A549 (cell line): Measurements from ENCODE around the gene PEF1.

Experiments
- CEBPB ChIP-seq, 2 experiments: fragments of >200 bp in 1 of 2; sonication (Bioruptor Twin) in 1 of 2; formaldehyde crosslinking in 1 of 2; IDR thresholded peaks; 2 replicates each; pipeline ENCODE4 v1.6.1; 2012 to 2016
- CHD4 ChIP-seq: fragments of 200-600 bp; sonication (generic); IDR thresholded peaks from 2 replicates; pipeline ENCODE4 v1.6.1; 2016; ENCODE audit warnings: antibody characterized with exemption, mild to moderate bottlenecking, borderline replicate concordance
- EP300 ChIP-seq, 2 experiments: fragments of >200 bp; sonication (Bioruptor Twin); formaldehyde crosslinking; IDR thresholded peaks; 2 replicates in 1 of 2; 3 replicates in 1 of 2; pipeline ENCODE4 v1.6.1; 2016 to 2017
- FOSL2 ChIP-seq, 2 experiments: fragments of 450-650 bp in 1 of 2; fragments of >200 bp in 1 of 2; sonication (Bioruptor Twin) in 1 of 2; formaldehyde crosslinking; IDR thresholded peaks; 2 replicates each; pipeline versions ENCODE4 v1.5.0 to v1.6.1; 2016 to 2020; ENCODE audit warnings: mild to moderate bottlenecking in 1 of 2, moderate library complexity in 1 of 2
- JUN ChIP-seq, 2 experiments: fragments of >200 bp; sonication (Bioruptor Twin); formaldehyde crosslinking; IDR thresholded peaks; 2 replicates in 1 of 2; 3 replicates in 1 of 2; pipeline ENCODE4 v1.6.1; 2016 to 2017
- MYC ChIP-seq: IDR thresholded peaks from 2 replicates; pipeline ENCODE4 v1.6.1; 2012; ENCODE audit warnings: mild to moderate bottlenecking, inconsistent platforms, low read length, improper control_type of control experiment, borderline replicate concordance
- POLR2A ChIP-seq: IDR thresholded peaks from 2 replicates; pipeline ENCODE4 v1.6.1; 2012; ENCODE audit warnings: mild to moderate bottlenecking, low read length
- POLR2AphosphoS2 ChIP-seq: conservative IDR thresholded peaks from 2 replicates; pipeline ENCODE4 v1.6.1; 2012; ENCODE audit warnings: low read length, improper control_type of control experiment, inconsistent platforms
- RNF2 ChIP-seq: fragments of 200-600 bp; sonication (generic); IDR thresholded peaks from 2 replicates; pipeline ENCODE4 v1.6.1; 2016; ENCODE audit warnings: low read depth, mild to moderate bottlenecking, antibody characterized with exemption, moderate library complexity, borderline replicate concordance
- ZC3H11A ChIP-seq: fragments of 450-650 bp; IDR thresholded peaks from 2 replicates; pipeline ENCODE4 v1.6.1; 2014; ENCODE audit warnings: antibody characterized with exemption, mild to moderate bottlenecking
- TF ChIP-seq, protein P1 (sequence below): fragments of >200 bp; sonication (Bioruptor Twin); formaldehyde crosslinking; IDR thresholded peaks from 3 replicates; pipeline ENCODE4 v1.5.1; 2016
- TF ChIP-seq, protein P2 (sequence below): IDR thresholded peaks from 2 replicates; pipeline ENCODE4 v1.6.1; 2012

DNA sequence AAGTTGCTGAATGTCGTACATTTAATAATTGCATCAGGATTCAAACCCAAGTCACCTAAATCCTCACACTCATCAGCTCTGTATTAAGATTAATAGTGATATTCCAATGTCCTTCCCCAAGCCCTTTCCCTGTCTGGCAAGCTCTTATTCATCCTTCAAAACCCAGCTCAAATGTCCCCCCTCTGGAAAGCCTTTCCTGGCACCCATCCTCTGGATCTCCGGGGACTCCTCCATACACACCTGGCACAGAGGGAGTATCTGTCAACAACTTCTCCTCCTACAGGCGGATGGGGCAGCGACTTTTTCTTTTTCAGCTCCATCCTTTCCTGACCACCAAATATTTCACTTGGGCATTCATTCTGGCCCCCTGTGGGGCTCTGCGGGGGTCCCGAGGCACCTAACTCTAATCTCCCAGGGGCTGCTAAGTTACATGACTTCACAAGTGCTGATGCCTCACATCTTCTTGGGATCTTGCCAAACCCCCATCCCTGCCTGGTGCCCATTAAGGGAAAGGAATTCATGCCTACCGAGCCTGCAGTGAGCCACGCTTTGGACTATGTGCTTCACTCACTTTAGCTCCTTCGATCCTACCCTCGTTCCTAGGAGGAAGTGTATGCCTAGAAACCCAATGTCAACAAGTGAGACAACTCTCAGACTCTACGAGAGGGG is 53.1 kb downstream of the PEF1 start:
- TF ChIP-seq MYC (no peak), CEBPB (IDR thresholded peaks at IDR 0.05) (no peak), RNF2 (no peak), CHD4 (no peak), POLR2AphosphoS2 (no peak), EP300 (IDR thresholded peaks at IDR 0.05) (no peak), JUN (IDR thresholded peaks at IDR 0.05) (no peak), ZC3H11A (no peak), FOSL2 (IDR thresholded peaks at IDR 0.05) (no peak), FOSL2 (CRISPR knock-in tag; IDR thresholded peaks at IDR 0.05) (no peak), POLR2A (no peak)
- TF ChIP-seq, protein P1, sequence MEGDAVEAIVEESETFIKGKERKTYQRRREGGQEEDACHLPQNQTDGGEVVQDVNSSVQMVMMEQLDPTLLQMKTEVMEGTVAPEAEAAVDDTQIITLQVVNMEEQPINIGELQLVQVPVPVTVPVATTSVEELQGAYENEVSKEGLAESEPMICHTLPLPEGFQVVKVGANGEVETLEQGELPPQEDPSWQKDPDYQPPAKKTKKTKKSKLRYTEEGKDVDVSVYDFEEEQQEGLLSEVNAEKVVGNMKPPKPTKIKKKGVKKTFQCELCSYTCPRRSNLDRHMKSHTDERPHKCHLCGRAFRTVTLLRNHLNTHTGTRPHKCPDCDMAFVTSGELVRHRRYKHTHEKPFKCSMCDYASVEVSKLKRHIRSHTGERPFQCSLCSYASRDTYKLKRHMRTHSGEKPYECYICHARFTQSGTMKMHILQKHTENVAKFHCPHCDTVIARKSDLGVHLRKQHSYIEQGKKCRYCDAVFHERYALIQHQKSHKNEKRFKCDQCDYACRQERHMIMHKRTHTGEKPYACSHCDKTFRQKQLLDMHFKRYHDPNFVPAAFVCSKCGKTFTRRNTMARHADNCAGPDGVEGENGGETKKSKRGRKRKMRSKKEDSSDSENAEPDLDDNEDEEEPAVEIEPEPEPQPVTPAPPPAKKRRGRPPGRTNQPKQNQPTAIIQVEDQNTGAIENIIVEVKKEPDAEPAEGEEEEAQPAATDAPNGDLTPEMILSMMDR = no peak
- TF ChIP-seq, protein P2, sequence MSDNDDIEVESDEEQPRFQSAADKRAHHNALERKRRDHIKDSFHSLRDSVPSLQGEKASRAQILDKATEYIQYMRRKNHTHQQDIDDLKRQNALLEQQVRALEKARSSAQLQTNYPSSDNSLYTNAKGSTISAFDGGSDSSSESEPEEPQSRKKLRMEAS = no peak
